ENCODE measurements around the gene GLS.
A peak's percentile ranks its signal among the peaks of the same experiment; 100 is the strongest.

The GLS gene

DNA sequence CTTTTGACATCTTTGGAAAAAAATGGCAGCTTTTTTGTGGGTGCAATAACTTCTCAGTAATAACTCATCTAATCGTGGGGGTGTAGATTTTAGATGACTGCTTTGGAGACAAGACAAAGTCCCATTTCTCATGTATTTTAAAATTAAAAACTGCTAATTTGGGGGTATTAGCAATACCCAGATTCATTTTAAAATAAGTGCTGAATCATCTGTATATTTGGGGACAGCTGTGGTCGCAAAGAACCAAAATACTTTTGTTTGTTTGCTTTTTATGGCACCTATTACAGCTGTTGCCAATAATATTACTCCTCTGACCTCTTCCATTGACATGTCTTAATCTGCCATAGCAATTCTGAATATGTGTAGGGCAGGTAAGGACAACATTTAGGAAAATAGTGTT lies 87.9 kb downstream of the GLS start:
- H3K27ac ChIP-seq (replicated peaks): no peak overlapping the region
- no peak for DNase-seq (ENCODE audit: low read depth in 1 of 2, low spot score in 1 of 2)
- TF ChIP-seq, protein P1, sequence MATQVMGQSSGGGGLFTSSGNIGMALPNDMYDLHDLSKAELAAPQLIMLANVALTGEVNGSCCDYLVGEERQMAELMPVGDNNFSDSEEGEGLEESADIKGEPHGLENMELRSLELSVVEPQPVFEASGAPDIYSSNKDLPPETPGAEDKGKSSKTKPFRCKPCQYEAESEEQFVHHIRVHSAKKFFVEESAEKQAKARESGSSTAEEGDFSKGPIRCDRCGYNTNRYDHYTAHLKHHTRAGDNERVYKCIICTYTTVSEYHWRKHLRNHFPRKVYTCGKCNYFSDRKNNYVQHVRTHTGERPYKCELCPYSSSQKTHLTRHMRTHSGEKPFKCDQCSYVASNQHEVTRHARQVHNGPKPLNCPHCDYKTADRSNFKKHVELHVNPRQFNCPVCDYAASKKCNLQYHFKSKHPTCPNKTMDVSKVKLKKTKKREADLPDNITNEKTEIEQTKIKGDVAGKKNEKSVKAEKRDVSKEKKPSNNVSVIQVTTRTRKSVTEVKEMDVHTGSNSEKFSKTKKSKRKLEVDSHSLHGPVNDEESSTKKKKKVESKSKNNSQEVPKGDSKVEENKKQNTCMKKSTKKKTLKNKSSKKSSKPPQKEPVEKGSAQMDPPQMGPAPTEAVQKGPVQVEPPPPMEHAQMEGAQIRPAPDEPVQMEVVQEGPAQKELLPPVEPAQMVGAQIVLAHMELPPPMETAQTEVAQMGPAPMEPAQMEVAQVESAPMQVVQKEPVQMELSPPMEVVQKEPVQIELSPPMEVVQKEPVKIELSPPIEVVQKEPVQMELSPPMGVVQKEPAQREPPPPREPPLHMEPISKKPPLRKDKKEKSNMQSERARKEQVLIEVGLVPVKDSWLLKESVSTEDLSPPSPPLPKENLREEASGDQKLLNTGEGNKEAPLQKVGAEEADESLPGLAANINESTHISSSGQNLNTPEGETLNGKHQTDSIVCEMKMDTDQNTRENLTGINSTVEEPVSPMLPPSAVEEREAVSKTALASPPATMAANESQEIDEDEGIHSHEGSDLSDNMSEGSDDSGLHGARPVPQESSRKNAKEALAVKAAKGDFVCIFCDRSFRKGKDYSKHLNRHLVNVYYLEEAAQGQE (IDR thresholded peaks at IDR 0.05; ENCODE audit: insufficient replicate concordance, low read depth): no peak
- TF ChIP-seq POLR2AphosphoS5 (IDR thresholded peaks at IDR 0.05; ENCODE audit: low read depth) (no peak), GABPA (IDR thresholded peaks at IDR 0.05; ENCODE audit: low read depth) (no peak), SPI1 (IDR thresholded peaks at IDR 0.05; ENCODE audit: borderline replicate concordance, low read depth) (no peak)
- TF ChIP-seq, protein P2, sequence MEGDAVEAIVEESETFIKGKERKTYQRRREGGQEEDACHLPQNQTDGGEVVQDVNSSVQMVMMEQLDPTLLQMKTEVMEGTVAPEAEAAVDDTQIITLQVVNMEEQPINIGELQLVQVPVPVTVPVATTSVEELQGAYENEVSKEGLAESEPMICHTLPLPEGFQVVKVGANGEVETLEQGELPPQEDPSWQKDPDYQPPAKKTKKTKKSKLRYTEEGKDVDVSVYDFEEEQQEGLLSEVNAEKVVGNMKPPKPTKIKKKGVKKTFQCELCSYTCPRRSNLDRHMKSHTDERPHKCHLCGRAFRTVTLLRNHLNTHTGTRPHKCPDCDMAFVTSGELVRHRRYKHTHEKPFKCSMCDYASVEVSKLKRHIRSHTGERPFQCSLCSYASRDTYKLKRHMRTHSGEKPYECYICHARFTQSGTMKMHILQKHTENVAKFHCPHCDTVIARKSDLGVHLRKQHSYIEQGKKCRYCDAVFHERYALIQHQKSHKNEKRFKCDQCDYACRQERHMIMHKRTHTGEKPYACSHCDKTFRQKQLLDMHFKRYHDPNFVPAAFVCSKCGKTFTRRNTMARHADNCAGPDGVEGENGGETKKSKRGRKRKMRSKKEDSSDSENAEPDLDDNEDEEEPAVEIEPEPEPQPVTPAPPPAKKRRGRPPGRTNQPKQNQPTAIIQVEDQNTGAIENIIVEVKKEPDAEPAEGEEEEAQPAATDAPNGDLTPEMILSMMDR (IDR thresholded peaks at IDR 0.05; ENCODE audit: insufficient read depth, low read length): no peak
- H3K27me3 ChIP-seq (ENCODE audit: insufficient read depth, poor library complexity, severe bottlenecking): no peaks in the 10 kb centered on the region
- no peak overlapping the region for H3K4me3 ChIP-seq (replicated peaks; ENCODE audit: insufficient read depth, low read length)

DNA sequence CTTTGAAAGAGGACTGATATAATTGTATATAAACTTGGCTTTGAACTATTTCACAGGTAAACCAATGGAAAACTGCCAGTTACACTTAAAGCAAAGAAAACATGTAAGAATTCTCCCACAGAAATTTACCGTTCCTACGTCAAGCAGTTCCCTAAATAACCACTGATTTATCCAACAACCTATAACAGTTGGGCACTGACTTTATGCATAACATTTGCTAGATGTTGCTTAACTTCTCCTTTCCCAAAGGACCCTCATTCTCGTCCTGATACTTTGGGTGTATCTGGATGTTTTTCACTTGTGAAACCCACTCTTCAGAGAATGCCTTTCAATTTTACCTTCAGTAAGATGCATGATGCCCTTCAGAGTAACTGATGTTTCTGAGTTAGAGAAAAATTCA lies 89.5 kb downstream of the GLS start:
- TF ChIP-seq POLR2AphosphoS5 (IDR thresholded peaks at IDR 0.05; ENCODE audit: low read depth) (no peak), SPI1 (IDR thresholded peaks at IDR 0.05; ENCODE audit: borderline replicate concordance, low read depth) (no peak), GABPA (IDR thresholded peaks at IDR 0.05; ENCODE audit: low read depth) (no peak)
- TF ChIP-seq, protein P2 (IDR thresholded peaks at IDR 0.05; ENCODE audit: insufficient read depth, low read length): no peak
- TF ChIP-seq, protein P1 (IDR thresholded peaks at IDR 0.05; ENCODE audit: insufficient replicate concordance, low read depth): no peak
- no peak overlapping the region for H3K27ac ChIP-seq (replicated peaks)
- no peak overlapping the region for H3K4me3 ChIP-seq (replicated peaks; ENCODE audit: insufficient read depth, low read length)
- H3K27me3 ChIP-seq (ENCODE audit: insufficient read depth, poor library complexity, severe bottlenecking): no peaks in the 10 kb centered on the region
- no peak for DNase-seq (ENCODE audit: low read depth in 1 of 2, low spot score in 1 of 2)

DNA sequence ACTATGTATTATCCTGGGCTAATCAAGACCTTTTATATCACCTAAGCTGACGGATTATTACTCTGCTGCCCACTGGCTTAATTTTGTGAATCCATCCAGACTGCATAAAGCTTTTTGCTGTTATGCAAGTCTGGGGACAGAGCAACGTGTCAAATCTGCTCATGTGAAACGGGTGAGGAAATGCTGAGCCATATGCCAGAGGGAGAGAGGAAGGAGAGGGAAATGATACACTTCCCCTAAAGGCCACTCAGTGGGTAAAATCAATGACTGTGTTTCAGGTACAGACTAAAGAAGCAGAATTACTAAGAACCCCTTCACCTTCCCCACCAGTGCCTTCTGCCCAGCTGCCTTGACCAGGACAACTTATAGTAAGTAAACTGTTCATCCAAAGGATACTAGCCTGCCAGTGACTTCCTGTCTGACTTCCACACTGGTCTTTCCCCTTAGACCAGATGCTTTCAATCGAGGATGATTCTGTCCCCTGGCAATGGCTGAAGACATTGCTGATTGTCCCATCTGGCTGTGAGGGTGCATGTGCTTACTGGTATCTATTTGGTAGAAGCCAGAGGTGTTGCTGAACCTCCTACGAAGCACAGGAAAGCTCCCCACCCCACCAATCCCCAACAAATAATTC lies 90.4 kb downstream of the GLS start:
- Histone ChIP-seq H3K27ac (replicated peaks) (no peak overlapping the region; the same call in 1 of the 2 replicates), H3K4me3 (replicated peaks; ENCODE audit: insufficient read depth, low read length) (no peak overlapping the region), H3K27me3 (ENCODE audit: insufficient read depth, poor library complexity, severe bottlenecking) (no peaks in the 10 kb centered on the region)
- peak; percentile 70; the same call in 1 of the 2 replicates for TF ChIP-seq SPI1 (IDR thresholded peaks at IDR 0.05; ENCODE audit: borderline replicate concordance, low read depth)
- TF ChIP-seq, protein P1 (IDR thresholded peaks at IDR 0.05; ENCODE audit: insufficient replicate concordance, low read depth): no peak
- TF ChIP-seq, protein P2 (IDR thresholded peaks at IDR 0.05; ENCODE audit: insufficient read depth, low read length): no peak
- TF ChIP-seq GABPA (IDR thresholded peaks at IDR 0.05; ENCODE audit: low read depth): no peak
- no peak for TF ChIP-seq POLR2AphosphoS5 (IDR thresholded peaks at IDR 0.05; ENCODE audit: low read depth)
- DNase-seq (ENCODE audit: low read depth in 1 of 2, low spot score in 1 of 2): peak in 1 of 2 experiments; percentile 65
